Smooth muscle cell of bladder (primary cell): Measurements from ENCODE around the gene SLC41A1. TPM values are rescaled to one million over a fixed set of nuclear protein-coding genes. Genes with fewer than 3 reads are reported as not detected.

ENCODE experiments used
- total RNA-seq: library from RNA; depleted of rRNA; stranded (reverse); fragments of >200 nt; gene quantifications from 2 replicates; pipeline ENCODE4 v1.2.3, GENCODE V29; 2014

The SLC41A1 gene
- 12.2 and 14.2 TPM in 2 replicates for total RNA-seq

DNA sequence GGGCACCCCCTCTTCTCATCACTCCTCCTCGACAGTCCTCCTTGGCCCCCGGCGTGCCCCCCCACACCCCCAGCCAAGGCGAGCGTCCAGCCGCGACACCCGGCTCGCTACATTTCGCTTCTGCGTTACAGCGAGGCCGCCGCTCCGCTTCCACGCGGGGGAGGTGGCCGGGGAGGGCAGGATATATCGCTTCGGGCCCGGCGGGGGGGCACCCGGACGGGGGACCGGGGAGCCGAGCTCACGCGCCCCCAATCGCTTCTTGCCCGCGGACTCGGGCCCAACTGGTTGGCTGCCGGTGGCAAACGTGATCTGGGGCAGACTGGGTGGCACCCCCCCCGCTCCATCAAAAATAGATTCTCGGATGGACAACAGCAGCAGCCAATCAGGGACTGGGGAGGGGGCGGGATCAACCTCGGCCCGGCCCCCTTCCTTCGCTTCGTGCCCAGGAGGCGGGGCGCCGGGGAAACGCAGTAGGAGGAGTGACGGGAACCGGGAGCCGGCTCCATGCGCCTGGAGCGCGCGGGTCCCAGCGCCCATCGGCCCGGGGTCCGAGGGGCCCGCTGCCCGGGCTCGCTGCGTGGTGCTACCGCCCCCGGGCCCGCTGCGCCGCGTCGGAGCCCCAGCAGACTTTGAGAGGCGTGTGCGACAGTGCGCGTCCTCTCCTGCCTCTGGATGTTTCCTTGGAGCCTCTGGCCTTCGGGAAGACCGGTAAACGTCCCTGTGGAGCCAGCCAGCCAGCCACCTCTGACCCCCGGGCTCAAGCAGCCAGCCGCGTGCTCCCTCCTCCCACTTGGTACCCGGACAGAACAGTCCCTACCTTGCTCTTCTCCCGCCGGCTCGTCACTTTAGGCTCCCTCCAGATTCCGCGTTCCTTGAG, at the start of gene SLC41A1:
SLC41A1 (minus strand) TSS at position 321 of the 877 bp plus-strand sequence. CDS start 2,757 bp downstream, outside the sequence.

DNA sequence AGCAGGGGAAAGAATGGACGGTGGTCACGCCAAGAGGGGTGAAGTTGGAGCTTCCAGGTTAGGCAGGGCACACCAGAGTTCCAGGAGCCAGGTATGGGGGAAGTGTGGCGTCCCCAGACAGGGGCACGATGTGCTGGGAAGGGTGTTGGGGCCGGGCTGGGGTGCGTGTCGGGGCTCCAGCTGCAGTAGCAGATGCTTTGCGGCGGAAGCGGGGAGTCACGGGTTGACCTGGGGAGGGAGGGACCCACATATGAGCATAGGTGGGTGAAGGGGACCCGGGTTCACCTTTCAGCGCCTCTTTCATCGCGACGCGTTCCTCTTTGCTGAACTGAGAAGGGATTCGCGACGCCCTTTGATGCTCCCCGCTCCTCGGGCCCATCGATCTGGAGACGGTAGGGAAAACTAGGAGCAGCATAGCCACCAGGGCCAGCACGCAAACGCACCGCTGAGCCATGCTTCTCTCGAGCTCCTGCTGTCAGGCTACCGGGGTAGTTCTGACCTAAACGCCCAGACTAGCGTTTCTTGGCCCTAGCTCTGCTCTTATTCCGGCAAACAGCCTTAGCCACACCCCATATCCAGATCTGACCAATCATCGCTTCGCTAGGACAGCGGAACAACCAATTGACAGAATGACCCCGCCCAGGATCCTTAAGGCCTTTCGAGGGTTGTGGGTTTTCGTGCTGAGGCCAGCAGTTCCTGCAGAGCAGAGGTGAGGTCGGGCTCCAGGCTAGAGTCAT, 36.8 kb upstream of the SLC41A1 start, which contains the start of gene PM20D1:
PM20D1 (minus strand) TSS at position 514 of the 737 bp plus-strand sequence; CDS start at position 454, 60 bp downstream.

DNA sequence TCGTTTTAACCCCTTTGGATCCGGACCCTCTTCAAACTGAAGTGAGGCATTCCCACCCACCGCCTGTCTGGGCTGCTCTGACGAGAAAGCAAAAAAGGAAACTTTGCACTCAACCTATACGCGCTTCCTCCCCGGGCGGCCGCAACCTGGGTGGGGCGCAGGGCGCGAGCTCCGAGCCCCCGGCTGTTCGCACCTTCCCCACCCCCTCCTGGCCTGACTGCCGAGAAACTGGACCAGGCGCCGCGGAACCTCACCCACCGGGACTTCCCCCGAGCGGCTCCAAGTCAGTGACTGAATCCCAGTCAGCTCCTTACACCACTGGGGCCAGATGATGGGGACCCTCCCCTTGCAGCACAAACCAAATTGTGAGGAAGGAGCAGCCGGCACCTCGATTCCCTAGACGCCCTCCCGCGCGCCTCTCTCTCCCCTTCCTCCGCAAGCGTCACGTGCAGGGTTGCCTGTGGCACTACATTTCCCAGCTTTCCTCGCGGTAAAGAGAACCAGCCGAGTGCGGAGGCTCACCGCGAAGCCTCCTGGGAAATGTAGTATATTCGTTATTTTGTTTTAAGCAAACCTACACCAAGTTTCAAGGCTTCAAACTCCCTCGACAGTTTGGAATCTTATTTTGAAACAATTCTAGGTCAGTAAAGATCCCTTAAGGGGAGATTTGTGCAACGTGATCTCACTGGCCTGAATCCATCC, 37.8 kb downstream of the SLC41A1 start, which contains the start of gene RAB29:
RAB29 (minus strand) TSS at position 468 of the 702 bp plus-strand sequence. CDS start 526 bp downstream, outside the sequence.

DNA sequence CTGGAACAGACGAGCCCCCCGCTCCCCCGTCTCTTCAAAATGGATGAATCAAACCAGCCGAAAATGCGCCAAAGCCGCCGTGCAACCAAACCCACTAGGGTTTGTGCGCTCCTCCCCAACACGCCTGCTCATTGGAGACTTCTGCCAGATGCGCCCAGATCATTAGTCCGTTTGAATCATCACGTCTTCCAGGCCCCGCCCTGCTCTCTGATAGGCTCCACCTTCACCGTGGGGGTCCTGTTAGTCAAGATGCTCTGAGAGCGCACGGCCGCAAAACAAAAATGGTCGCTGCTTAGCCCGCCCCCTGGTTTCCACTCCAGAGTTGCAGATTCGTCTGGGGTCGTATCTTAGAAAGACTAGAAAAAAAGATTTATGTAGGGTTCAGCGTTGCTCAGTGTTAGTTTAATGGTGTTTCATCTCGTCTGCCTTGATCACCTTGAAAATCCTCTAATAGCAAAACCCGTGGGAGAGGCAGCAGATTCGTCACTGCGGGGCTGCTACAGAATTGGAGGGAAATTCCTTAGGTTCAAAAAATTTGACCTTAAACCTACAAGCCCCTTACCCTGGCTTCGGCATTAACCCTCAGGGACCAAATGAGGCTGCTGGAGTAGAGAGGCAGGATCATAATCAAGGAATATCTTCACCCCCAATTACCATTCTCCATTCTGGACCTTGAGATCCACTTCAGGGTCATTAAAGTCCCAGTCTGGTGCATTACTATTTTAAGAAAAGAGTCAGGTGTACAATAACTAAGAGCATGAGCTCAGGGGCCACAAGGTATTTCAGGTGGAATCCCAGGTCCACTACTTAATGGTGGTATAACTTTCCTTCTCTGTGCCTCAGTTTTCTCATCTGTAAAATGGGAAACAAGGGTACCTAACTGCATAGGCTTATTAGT, 62.6 kb downstream of the SLC41A1 start, which contains the start of gene NUCKS1:
NUCKS1 (minus strand) TSS at position 45 of the 898 bp plus-strand sequence. CDS start 209 bp downstream, outside the sequence.

Other genes starting within 250 kb of the SLC41A1 start
- 6.5 and 7.6 TPM in 2 replicates for gene ELK4, start 181.2 kb downstream of the SLC41A1 start, total RNA-seq
- 1.7 and 2.1 TPM in 2 replicates for gene SLC45A3, start 132.7 kb downstream of the SLC41A1 start, total RNA-seq
- gene NUCKS1, start 63.0 kb downstream of the SLC41A1 start, total RNA-seq = 89.7 and 94.8 TPM in 2 replicates
- 20.5 and 22.4 TPM in 2 replicates for gene RAB29, start 37.7 kb downstream of the SLC41A1 start, total RNA-seq
- gene PM20D1, start 36.9 kb upstream of the SLC41A1 start, total RNA-seq = not detected in 2 replicates
- not detected in 2 replicates for gene SLC26A9, start 130.3 kb upstream of the SLC41A1 start, total RNA-seq
- 6.4 and 7.0 TPM in 2 replicates for gene RAB7B, start 190.2 kb upstream of the SLC41A1 start, total RNA-seq
- gene CTSE, start 210.7 kb upstream of the SLC41A1 start, total RNA-seq = not detected in 2 replicates
- not detected in 2 replicates for gene RHEX, start 240.0 kb upstream of the SLC41A1 start, total RNA-seq